H1 (cell line): Measurements from ENCODE around the gene TRAPPC12. TPM values are rescaled to one million over a fixed set of nuclear protein-coding genes. Genes with fewer than 3 reads are reported as not detected.

Source experiments
- CREB1 ChIP-seq: IDR thresholded peaks from 2 replicates; pipeline ENCODE4 v1.6.1; 2012; ENCODE audit warnings: inconsistent platforms
- RAD21 ChIP-seq, 2 experiments: IDR thresholded peaks in 1 of 2; conservative IDR thresholded peaks in 1 of 2; 2 replicates each; pipeline ENCODE4 v1.6.1; 2011; ENCODE audit warnings: low read depth in 2 of 2, low read length in 2 of 2, improper control_type of control experiment in 1 of 2, inconsistent platforms in 1 of 2, mild to moderate bottlenecking in 1 of 2, moderate library complexity in 1 of 2
- polyA plus RNA-seq, 7 experiments: library from polyadenylated mRNA; depleted of rRNA in 3 of 7; stranded (reverse) in 5 of 7; unstranded in 2 of 7; fragments of >200 nt in 5 of 7; fragments of 200-250 nt in 2 of 7; gene quantifications; 1 replicate in 5 of 7; 2 replicates in 1 of 7; 4 replicates in 1 of 7; pipeline versions ENCODE4 v1.2.1 to v1.2.3, GENCODE V29; 2011 to 2013; ENCODE audit warnings: missing spikeins in 2 of 7, mixed read lengths in 2 of 7
- total RNA-seq: library from RNA; stranded (reverse); fragmentation: NEBNext Ultra II Directional; extraction: Animal tissue kit (Norgen Biotek cat#: 25700); gene quantifications from 2 replicates; pipeline ENCODE4 v1.2.1, GENCODE V29; 2021
- TF ChIP-seq, protein P1 (sequence below): IDR thresholded peaks from 2 replicates; pipeline ENCODE4 v1.6.1; 2011; ENCODE audit warnings: low read depth, mild to moderate bottlenecking, low read length; ENCODE audit not compliant: insufficient read depth
- TF ChIP-seq, protein P2 (sequence below): fragments of 300-600 bp; sonication (generic); IDR thresholded peaks from 2 replicates; pipeline ENCODE4 v1.7.1; 2012; ENCODE audit warnings: low read length, moderate library complexity, mild to moderate bottlenecking, inconsistent platforms; ENCODE audit not compliant: insufficient replicate concordance

The TRAPPC12 gene
- total and polyA plus RNA-seq, 2 of the 8 experiments (the other 6 are each of a cell fraction or from before 2014, with no cell fraction given) = 35.0 to 67.3 TPM

- TF ChIP-seq RAD21 (IDR thresholded peaks at IDR 0.05 in 1 of 2, conservative IDR thresholded peaks at IDR 0.05 in 1 of 2; ENCODE audit: low read depth in 2 of 2, low read length in 2 of 2) (no peak), CREB1 (no peak)
- TF ChIP-seq, protein P1, sequence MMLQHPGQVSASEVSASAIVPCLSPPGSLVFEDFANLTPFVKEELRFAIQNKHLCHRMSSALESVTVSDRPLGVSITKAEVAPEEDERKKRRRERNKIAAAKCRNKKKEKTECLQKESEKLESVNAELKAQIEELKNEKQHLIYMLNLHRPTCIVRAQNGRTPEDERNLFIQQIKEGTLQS = no peak
- TF ChIP-seq, protein P2, sequence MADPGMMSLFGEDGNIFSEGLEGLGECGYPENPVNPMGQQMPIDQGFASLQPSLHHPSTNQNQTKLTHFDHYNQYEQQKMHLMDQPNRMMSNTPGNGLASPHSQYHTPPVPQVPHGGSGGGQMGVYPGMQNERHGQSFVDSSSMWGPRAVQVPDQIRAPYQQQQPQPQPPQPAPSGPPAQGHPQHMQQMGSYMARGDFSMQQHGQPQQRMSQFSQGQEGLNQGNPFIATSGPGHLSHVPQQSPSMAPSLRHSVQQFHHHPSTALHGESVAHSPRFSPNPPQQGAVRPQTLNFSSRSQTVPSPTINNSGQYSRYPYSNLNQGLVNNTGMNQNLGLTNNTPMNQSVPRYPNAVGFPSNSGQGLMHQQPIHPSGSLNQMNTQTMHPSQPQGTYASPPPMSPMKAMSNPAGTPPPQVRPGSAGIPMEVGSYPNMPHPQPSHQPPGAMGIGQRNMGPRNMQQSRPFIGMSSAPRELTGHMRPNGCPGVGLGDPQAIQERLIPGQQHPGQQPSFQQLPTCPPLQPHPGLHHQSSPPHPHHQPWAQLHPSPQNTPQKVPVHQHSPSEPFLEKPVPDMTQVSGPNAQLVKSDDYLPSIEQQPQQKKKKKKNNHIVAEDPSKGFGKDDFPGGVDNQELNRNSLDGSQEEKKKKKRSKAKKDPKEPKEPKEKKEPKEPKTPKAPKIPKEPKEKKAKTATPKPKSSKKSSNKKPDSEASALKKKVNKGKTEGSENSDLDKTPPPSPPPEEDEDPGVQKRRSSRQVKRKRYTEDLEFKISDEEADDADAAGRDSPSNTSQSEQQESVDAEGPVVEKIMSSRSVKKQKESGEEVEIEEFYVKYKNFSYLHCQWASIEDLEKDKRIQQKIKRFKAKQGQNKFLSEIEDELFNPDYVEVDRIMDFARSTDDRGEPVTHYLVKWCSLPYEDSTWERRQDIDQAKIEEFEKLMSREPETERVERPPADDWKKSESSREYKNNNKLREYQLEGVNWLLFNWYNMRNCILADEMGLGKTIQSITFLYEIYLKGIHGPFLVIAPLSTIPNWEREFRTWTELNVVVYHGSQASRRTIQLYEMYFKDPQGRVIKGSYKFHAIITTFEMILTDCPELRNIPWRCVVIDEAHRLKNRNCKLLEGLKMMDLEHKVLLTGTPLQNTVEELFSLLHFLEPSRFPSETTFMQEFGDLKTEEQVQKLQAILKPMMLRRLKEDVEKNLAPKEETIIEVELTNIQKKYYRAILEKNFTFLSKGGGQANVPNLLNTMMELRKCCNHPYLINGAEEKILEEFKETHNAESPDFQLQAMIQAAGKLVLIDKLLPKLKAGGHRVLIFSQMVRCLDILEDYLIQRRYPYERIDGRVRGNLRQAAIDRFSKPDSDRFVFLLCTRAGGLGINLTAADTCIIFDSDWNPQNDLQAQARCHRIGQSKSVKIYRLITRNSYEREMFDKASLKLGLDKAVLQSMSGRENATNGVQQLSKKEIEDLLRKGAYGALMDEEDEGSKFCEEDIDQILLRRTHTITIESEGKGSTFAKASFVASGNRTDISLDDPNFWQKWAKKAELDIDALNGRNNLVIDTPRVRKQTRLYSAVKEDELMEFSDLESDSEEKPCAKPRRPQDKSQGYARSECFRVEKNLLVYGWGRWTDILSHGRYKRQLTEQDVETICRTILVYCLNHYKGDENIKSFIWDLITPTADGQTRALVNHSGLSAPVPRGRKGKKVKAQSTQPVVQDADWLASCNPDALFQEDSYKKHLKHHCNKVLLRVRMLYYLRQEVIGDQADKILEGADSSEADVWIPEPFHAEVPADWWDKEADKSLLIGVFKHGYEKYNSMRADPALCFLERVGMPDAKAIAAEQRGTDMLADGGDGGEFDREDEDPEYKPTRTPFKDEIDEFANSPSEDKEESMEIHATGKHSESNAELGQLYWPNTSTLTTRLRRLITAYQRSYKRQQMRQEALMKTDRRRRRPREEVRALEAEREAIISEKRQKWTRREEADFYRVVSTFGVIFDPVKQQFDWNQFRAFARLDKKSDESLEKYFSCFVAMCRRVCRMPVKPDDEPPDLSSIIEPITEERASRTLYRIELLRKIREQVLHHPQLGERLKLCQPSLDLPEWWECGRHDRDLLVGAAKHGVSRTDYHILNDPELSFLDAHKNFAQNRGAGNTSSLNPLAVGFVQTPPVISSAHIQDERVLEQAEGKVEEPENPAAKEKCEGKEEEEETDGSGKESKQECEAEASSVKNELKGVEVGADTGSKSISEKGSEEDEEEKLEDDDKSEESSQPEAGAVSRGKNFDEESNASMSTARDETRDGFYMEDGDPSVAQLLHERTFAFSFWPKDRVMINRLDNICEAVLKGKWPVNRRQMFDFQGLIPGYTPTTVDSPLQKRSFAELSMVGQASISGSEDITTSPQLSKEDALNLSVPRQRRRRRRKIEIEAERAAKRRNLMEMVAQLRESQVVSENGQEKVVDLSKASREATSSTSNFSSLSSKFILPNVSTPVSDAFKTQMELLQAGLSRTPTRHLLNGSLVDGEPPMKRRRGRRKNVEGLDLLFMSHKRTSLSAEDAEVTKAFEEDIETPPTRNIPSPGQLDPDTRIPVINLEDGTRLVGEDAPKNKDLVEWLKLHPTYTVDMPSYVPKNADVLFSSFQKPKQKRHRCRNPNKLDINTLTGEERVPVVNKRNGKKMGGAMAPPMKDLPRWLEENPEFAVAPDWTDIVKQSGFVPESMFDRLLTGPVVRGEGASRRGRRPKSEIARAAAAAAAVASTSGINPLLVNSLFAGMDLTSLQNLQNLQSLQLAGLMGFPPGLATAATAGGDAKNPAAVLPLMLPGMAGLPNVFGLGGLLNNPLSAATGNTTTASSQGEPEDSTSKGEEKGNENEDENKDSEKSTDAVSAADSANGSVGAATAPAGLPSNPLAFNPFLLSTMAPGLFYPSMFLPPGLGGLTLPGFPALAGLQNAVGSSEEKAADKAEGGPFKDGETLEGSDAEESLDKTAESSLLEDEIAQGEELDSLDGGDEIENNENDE = no peak
Observed at GRCh38 chr2:3365219-3365618, 14.3 kb upstream of the TRAPPC12 start (continued).
